GM18517 (cell line): ENCODE data around the gene UBALD2.
A peak's percentile ranks its signal among the peaks of the same experiment; 100 is the strongest.
"Not testable (repeated sequence)": the region's sequence is repeated elsewhere in the genome, so short reads cannot be mapped to it uniquely, and the experiment has no call there.

Experiments used
- ATAC-seq: cut with Tn5 transposase; IDR thresholded peaks from one replicate; pipeline ENCODE4 v1.9.1; 2021; ENCODE audit warnings: mild to moderate bottlenecking, moderate library complexity; ENCODE audit not compliant: unreplicated experiment

Gene UBALD2

DNA sequence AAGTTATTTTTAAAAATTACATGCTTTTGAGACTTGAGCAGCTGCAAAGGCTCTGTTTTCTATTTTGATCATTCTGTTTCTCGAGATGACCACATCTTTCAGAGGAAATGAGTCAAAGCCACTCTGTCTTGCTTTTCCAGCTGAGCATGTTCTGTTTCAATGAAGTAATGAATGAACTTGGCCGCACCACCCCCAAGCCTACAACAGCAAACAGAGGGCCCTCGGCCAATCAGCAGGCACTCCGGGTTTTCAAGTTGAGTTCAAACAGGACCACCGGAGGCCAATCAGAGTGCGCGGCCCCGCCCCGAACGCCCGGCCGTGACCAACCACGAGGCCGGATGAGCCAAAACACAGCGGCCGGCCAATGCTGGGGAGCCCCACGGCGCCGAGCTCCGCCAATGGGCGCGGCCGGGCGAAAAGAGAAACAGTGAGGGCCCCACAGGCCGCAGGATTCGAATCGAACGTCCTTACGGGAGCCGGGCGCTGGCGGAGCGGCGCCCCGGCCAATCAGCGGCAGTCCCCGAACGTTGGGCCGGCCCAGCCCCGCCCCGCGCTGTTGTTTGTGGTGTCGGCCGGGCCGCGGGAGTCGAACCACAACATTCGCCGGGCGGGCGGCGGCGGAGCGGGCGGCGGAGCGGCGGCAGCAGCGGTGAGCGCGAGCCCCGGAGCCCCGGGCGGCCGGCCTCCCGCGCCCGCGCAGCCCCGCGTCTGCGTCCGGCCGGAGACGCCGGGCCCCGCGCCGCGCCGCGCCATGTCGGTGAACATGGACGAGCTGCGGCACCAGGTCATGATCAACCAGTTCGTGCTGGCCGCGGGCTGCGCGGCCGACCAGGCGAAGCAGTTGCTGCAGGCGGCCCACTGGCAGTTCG is at the start of gene UBALD2:
Gene UBALD2, plus strand, starts transcription at position 594 of the 869 bp plus-strand sequence. Its CDS starts 158 bp downstream, at position 752.
- ATAC-seq = peak; percentile 70

DNA sequence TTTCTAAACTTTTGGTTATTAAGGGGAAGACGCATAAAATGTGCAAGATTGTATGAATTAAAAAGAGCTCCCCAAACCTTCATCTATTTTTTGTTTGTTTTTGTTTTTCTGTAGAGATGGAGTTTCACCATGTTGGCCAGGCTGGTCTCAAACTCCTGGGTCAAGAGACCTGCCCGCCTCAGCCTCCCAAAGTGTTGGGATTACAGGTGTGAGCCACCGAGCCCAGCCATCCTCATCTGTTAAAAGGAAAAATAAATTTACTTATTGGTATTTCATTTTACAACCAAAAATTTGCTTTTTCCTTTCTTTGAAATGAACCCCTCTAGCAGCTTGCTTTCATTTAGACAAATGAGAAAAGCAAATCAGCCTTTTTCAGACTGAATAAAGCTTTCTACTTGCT is 48.1 kb upstream of the UBALD2 start:
- no peak for ATAC-seq

DNA sequence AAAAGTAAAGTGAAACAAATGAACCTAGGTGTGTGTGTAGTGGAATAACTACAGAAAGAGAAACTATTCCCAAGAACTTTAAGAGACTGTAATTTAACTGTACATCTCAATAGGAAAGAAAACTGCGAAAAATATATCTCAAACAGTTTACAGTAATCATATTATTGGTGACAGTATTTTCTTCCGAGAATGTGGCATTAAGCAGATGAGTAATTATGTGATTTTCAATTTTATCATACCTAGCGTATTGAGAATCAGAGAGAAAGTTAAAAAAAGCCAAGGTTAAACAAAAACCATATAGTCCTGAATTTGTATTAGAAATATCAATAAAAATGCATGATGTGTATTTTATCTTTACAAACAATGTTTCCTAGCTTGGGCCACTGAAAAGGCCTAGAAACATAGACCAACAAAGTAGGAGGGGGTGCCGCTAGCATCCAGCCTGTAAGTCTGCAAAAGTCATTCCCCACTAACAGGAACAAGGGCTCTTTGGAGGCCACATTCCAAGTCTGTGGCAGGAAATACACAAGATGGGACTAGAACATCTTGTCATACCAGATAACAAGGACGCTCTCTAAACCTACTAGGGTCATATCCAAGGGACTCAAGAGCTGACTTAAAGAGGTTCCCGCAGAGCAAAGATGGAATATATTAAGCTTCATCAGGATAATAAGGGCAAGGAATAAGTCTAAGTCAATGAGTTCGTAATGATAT is 45.3 kb upstream of the UBALD2 start:
- no peak for ATAC-seq

DNA sequence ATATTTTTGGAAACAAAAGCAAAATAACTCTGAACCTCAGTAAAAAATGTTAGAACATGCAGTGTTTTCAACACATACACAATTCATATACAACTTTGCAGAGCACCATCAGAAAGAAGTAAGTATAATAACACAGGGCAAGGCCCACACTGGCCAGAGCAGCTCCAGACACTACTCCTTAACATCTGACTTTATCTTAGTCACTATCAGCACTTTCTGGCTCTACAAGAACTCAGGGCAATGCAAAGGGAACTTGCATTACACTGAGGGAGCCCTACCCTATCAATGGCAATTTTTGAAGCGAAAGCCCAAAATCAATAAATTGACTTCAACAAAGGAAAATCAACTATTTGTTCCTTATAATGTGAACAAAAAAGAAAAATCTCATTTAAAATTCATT is 41.3 kb upstream of the UBALD2 start:
- no peak for ATAC-seq

DNA sequence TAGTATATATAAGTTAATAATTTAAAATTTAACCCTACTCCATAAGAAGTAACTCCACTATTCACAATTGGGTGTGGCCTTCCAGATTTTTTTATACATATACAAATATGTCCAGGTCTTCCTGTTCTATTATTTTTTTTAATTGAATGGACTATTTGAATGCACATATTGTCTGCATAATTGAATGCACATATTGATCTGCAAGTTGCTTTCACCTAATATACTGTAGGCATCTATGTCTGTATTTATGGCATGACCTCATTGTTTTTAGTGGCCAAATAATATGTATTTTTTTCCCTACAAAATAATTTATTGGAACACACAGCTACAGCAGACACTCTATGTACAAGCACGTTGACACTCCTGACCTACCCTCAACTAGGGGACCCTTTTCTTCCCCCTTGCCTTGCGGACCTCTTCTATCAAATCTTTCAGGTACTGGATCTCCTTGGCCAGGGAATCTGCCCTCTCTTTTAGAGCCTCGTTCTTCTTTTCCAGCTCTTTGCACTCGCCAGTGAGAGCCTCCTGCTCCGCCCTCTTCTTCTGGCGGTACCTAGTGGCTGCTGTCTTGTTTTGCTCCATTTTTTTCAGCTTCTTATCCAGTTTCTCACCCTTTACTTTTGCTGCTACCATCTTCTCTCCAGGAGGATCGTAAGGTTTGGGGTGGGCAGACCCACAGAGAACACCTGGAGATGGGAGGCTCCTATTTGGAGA is 39.6 kb upstream of the UBALD2 start:
- ATAC-seq = not testable (repeated sequence)

DNA sequence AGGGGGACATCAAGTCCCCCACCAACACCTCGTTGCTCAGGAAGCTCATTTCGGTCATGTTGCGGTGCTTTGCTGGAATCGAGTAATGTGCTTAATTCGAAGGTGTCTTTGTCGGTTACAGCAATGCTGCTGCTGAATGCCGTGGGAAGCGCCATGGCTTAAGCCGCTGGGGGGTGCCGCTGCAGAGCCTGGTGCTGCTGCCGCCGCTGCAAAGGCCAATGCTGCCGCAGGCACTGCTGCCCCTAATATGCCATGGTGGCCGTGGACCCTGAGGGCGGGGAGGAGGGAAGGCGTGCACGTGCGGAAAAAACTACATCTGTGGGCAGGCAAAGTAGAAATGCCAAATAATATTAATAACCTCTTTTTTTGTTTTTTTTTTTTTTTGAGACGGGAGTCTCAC is 38.4 kb upstream of the UBALD2 start:
- ATAC-seq = not testable (repeated sequence)

DNA sequence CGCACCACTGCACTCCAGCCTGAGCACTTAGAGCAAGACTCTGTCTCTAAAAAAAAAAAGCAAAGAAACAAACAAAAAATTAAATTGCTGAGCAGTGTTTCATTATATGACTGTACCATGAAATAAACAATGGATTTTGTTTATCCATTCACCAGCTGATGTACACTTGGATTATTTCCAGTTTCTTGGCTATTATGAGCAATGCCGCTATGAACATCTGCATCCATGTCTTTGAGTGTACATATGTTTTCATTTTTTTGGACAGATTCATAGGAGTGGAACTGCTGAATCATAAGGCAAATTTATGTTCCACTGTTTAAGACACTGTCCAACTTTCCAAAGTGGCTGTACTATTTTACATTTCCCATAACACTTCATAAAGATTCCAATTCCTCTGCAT is 32.8 kb upstream of the UBALD2 start:
- no peak for ATAC-seq

DNA sequence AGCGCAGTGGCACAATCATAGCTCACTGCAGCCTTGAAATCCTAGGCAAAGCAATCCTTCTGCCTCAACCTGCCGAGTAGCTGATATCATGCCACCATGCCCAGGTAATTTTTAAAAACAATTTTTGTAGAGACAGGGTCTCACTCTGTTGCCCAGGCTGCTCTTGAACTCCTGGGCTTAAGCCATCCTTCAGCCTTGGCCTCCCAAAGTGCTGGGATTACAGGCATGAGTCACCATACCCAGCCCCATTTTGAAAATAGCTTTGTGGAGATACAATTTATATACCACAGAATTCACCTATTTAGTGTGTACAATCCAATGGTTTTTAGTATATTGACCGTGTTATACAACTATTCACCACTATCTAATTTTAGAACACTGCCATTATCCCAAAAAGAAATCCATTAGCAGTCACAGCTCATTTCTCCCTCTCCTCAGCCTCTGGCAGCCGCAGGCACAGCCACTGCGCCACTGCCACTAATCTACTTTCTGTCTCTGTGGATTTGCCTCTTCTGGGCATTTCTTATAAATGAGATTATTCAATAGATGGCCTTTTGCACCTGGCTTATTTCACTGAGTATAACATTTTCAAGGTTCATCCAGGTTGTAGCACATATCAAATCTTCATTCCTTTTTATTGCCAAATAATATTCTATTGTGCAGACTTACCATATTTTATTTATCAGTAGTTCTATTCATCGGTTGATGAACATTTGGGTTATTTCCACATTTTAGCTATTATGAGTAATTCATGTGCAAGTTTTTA is 31.4 kb upstream of the UBALD2 start:
- ATAC-seq = no peak

DNA sequence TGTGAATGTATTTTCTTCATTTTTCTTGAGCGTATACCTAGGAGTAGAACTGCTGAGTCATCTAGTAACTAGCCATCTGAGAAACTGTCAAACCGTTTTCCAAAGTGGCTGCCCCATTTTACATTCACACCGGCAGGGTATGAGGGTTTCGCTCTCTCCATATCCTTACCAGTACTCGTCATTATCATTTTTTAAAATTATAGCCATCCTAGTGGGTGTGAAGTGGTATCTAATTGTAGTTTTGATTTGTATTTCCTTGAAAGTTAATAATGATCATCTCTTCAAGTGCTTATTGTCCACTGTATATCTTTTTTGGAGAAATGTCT is 30.8 kb upstream of the UBALD2 start:
- peak; percentile 63 for ATAC-seq

DNA sequence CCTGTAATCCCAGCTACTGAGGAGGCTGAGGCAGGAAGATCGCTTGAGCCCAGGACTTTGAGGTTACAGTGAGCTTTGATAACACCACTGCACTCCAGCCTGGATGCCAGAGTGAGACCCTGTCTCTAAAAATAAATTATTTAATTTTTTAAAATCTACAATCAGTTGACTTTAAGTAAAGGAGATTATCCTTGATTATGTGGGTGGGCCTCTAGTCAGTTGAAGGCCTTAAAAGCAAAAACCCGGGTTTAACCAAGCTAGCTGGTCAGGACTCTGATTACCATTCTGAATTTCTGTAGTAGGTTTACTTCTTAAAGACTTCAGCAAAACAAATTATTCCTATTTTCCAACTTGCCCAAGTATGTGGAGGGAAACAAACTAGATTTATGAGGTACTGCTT is 29.3 kb upstream of the UBALD2 start:
- no peak for ATAC-seq

DNA sequence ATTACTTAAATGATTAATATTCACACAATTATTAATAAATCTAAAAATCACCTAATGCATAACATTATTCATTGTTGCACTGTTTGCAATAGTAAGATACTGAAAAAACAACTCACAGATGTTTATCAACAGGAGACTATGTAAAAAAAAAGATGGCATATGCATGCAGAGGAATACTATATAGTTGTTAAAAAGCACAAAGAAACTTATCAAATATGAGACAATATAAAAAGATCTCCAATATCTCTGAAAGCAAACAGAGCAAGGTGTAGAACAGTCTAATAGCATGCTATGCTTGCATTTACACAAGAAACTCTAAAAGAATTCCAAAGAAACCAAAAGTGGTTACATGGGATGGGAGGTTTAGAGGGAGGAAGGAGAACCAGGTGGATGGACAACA is 28.5 kb upstream of the UBALD2 start:
- ATAC-seq = no peak

DNA sequence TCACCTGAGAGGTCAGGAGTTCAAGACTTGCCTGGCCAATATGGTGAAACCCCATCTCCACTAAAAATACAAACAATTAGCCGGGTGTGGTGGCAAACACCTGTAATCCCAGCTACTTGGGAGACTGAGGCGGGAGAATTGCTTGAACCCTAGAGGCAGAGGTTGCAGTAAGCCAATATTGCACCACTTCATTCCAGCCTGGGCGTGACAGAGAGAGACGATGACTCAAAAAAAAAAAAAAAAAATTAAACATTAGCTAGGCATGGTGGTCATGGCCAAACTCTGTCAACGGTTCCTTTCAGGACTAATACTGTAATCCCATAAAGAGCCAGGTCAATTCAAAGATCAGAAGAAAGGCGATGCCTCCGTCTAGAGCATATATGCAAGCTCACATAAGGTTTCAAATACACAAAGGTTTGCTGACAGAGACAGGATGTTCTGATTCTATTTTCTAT is 27.3 kb upstream of the UBALD2 start:
- no peak for ATAC-seq

DNA sequence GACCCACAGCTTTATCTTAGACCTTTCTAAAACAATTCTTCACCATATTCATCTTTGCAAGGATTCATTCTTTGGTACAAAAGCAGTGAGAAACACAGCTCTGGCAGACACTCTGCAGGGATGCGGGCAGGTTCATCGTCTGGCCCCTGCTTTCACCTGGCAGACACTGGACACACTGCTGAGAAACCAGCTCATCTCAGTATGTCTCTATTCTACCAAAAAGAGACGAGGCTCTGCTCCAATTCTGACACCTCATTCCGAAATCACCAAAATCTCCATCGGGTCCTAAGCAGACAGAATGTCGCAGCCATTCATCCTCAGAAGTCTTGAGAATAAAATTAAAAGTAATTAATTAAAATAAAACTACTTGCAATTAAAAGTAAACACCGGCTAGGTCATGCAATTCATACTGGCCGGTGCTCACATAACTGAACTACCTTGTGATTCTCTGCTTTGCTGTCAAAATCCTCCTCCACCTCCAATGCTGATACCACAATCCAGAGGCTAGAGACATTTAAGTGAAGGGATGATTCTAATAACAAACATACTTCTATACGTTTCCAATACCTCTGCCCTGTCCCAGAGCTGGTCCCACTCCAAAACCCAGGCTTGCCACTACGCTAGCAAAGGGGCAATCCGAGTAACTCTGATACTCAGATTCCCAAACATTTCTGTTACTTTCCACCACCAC is 26.2 kb upstream of the UBALD2 start:
- no peak for ATAC-seq

DNA sequence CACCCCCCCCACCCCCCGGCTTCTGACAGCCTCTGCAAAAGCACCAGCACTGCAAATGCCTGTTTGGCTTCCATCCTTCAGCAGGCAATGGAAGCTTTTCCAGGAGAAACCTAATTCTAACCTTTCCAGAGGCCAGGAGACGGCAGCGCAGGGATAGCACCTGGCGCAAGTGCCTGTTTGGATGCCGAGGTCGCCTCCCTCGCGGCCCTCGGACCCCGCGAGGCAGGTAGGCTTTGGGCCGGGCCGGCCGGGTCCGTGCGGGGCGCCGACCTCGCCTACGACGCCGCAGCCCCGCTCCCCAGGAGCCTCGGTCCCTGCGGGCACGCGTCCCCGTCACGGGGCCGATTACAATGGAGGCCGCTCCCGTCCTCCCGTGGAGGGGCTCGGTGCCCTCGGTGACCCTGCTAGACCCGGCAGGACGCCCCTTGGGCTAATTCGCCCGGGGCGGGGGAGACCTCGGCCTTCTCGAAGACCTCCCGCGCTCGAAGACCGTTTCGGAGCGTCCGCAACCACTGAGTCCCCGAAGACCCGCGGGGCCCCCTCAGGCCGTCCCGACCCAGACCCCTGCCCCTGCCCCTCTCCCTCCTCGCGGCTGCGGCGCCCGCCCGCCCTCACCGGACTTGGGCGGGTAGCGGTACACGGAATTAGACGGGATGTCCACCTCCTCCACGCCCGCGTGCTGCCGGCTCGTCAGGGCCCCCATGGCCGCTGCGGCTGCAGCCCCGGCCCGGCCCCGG is 25.4 kb upstream of the UBALD2 start:
- ATAC-seq = no peak

DNA sequence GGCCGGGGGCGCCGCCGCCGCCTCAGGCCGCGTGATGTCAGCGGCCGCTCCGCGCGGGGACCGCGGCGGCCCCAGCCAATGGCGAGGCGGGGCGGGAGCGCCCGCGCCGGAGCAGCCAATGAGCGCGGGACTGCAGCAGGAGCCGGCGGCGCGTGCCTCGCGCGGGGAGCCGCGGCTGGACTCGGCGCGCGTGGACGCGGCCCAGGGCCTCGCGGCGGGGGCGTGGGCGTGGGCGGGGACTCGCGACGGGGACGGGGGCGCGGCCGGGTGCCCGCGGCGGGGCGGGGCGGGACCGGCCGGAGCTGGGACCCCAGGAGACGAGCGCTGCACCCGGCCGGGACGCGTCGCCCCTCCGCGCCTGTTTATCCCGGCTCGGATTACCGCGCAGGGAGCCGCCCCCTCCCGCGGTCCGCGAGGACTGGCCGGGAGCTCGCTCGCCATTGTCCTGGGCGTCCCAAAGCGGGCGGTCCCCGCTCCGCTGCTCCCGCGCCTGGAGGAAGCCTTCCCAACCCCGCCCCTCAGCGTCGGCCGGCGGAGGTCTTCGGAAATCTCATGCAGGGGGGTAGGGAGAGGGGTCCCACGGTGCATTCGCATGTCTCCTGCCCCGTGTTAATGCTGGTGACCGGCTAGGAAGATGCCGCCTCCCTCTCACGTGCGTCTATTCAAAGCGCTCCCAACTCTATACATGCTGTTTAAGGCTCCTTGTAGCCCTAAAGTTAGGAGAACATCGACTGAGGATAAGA is 24.5 kb upstream of the UBALD2 start, which contains the start of gene RNF157:
Gene RNF157, minus strand, starts transcription at position 33 of the 743 bp plus-strand sequence. CDS start 253 bp downstream, outside the sequence.
- ATAC-seq = no peak

DNA sequence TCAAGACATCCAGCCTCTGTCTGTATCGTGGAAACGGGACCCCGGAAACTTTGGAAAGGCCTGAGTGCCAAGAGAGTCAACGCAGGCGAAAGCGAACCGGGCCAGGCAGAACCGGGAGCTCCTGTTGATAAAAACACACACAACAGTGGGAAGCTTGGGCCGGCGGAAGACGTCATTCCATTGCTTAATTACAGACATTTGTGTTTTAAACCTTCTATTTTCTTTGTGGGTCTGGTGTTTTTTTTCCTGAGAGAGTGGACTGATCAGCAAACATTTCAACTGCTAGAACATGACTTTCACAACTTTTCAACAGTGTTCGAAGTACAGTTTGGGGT is 24.0 kb upstream of the UBALD2 start:
- no peak for ATAC-seq

DNA sequence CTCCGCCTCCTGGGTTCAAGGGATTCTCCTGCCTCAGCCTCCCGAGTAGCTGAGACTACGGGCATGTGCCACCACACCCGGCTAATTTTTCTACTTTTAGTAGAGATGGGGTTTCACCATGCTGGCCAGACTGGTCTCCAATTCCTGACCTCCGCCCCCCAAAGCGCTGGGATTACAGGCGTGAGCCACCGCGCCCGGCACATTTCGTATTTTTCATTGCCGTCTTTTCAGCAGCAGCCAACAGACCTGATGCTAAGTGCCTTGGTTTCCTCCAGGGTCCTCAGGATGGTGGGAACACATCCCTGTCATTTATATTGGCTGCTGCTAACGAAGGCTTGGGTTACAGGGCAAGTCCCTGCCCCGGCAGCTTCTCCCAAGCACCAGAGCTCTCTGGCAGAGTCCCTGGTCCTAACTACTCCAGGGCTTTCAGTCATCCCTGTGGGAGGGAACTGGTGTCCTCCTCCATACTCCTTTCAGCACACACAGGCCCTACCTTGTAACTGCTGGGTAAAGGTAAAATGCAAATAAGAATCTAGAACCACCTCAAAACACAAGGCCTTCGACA is 23.4 kb upstream of the UBALD2 start:
- no peak for ATAC-seq

DNA sequence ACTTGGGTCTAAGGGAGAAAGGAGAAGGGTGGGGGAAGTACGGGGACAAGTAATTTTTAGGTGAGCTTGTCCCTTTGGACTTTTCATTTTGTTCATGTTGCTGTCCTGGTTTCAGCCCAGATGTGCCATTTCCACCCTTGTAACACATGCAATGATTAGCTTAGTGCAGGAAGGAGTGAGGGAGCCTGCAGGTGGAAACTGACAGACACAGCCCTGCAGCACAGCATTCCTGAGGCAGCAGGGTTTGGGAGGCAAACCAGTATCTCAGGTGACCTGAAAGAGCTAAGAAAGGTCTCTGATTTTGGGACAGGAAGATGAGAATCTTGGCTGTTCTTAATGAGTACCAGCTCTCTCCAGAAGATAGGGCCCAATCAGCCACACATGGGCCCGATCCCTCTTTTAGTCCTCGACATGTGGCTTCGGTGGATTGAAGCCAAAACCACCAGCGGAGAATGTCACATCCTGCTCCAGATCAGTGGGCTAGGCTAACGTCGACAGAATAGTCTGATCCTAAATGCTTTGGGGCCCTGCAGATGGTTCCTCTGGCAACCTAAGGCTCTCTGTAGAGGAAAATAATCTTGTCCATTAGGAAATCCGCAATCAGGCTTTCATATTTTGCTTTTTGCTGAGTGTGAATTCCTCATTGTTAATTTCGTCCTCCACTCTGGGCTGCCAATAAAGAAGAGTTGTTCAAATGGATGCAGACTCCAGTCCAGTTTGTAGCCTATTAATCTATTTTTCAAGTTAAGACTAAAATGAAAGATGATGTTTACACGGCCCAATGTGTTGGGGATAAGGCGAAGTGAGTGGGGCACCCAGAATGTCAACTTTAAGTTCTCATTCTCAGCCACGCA is 21.1 kb upstream of the UBALD2 start:
- ATAC-seq = no peak
